Measurements from ENCODE around the gene NEURL1.

DNA sequence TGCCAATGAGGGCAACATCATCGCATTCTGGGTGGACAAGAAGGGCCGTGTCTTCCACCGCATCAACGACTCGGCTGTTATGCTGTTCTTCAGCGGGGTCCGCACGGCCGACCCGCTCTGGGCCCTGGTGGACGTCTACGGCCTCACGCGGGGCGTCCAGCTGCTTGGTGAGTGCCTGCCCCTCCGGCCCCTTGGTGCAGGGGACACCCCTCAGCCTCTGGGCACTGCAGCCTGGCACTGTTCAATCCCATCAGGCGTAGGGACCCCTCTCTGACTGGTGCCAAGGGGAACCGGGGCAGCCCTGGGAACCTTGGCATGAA is 78.1 kb downstream of the NEURL1 start:
- TF ChIP-seq EZH2 (IDR thresholded peaks at IDR 0.05; ENCODE audit: low read length, unreplicated experiment): no peak
- TF ChIP-seq, protein P1, sequence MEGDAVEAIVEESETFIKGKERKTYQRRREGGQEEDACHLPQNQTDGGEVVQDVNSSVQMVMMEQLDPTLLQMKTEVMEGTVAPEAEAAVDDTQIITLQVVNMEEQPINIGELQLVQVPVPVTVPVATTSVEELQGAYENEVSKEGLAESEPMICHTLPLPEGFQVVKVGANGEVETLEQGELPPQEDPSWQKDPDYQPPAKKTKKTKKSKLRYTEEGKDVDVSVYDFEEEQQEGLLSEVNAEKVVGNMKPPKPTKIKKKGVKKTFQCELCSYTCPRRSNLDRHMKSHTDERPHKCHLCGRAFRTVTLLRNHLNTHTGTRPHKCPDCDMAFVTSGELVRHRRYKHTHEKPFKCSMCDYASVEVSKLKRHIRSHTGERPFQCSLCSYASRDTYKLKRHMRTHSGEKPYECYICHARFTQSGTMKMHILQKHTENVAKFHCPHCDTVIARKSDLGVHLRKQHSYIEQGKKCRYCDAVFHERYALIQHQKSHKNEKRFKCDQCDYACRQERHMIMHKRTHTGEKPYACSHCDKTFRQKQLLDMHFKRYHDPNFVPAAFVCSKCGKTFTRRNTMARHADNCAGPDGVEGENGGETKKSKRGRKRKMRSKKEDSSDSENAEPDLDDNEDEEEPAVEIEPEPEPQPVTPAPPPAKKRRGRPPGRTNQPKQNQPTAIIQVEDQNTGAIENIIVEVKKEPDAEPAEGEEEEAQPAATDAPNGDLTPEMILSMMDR (conservative IDR thresholded peaks at IDR 0.05; ENCODE audit: low read depth, low read length): no peak

Measured in PC-3 (cell line).